GM21723 (cell line): ENCODE measurements around the gene TM4SF18.
"Not testable (repeated sequence)": the region's sequence is repeated elsewhere in the genome, so short reads cannot be mapped to it uniquely, and the experiment has no call there.

ENCODE experiments used
- ATAC-seq: cut with Tn5 transposase; IDR thresholded peaks from one replicate; pipeline ENCODE4 v1.9.1; 2021; ENCODE audit warnings: mild to moderate bottlenecking, moderate library complexity; ENCODE audit not compliant: unreplicated experiment

The TM4SF18 gene

GRCh38 chr3:149368674-149369497 lies 35.5 kb upstream of the TM4SF18 start:
- no peak for ATAC-seq

- ATAC-seq: no peak
These were observed 34.8 kb upstream of the TM4SF18 start for GRCh38 chr3:149368201-149368673.

GRCh38 chr3:149366941-149367840 lies 33.8 kb upstream of the TM4SF18 start:
- ATAC-seq: no peak

- ATAC-seq: no peak
These were observed 32.6 kb upstream of the TM4SF18 start for GRCh38 chr3:149366031-149366430.

- ATAC-seq: no peak
These were observed 31.2 kb upstream of the TM4SF18 start for GRCh38 chr3:149364624-149365023.

GRCh38 chr3:149363053-149363452 lies 29.6 kb upstream of the TM4SF18 start:
- ATAC-seq: no peak

GRCh38 chr3:149362366-149362765 lies 28.9 kb upstream of the TM4SF18 start:
- no peak for ATAC-seq

- no peak for ATAC-seq
These were observed 23.2 kb upstream of the TM4SF18 start for GRCh38 chr3:149356630-149357029.

GRCh38 chr3:149356044-149356592 lies 22.7 kb upstream of the TM4SF18 start:
- ATAC-seq: no peak

- no peak for ATAC-seq
These were observed 20.2 kb upstream of the TM4SF18 start for GRCh38 chr3:149353581-149354184.

- ATAC-seq: peak; percentile 95
These were observed 19.1 kb upstream of the TM4SF18 start for GRCh38 chr3:149352556-149352955.

- ATAC-seq: no peak
These were observed 10.5 kb upstream of the TM4SF18 start for GRCh38 chr3:149343951-149344350.

GRCh38 chr3:149342413-149343380 lies 9.3 kb upstream of the TM4SF18 start:
- no peak for ATAC-seq

- no peak for ATAC-seq
These were observed 7.0 kb upstream of the TM4SF18 start for GRCh38 chr3:149340310-149340933.

GRCh38 chr3:149339931-149340309 lies 6.5 kb upstream of the TM4SF18 start:
- ATAC-seq: no peak

GRCh38 chr3:149337486-149337885 lies 4.0 kb upstream of the TM4SF18 start:
- not testable (repeated sequence) for ATAC-seq

GRCh38 chr3:149336925-149337324 lies 3.5 kb upstream of the TM4SF18 start:
- ATAC-seq: no peak

- no peak for ATAC-seq
These were observed 665 bp downstream of the TM4SF18 start for GRCh38 chr3:149332771-149333170.

GRCh38 chr3:149332227-149332765 lies 1.1 kb downstream of the TM4SF18 start:
- ATAC-seq: no peak
